CD4-positive, CD25-positive, alpha-beta regulatory T cell (primary cell): ENCODE data around the gene STX18. TPM values are rescaled to one million over a fixed set of nuclear protein-coding genes. Genes with fewer than 3 reads are reported as not detected.

Experiments
- ATAC-seq, 2 donors: fragments of 150-1000 bp; cut with Tn5 transposase; one replicate each; pipeline ENCODE4 v1.10.0; 2021; ENCODE audit warnings: low read depth in 2 of 2, moderate number of reproducible peaks in 2 of 2, moderate library complexity in 1 of 2
- DNase-seq, 3 donors: peaks; one replicate each; pipeline versions ENCODE4 v3.0.0 to v3.0.0-alpha.2; 2012 to 2022; ENCODE audit warnings: mixed read lengths in 1 of 3
- H3K27ac ChIP-seq: one replicate; pipeline ENCODE4 v1.7.0; 2013; ENCODE audit warnings: mild to moderate bottlenecking, low read length; ENCODE audit not compliant: insufficient read depth, poor library complexity, severe bottlenecking
- H3K27me3 ChIP-seq: one replicate; pipeline ENCODE4 v1.7.0; 2013; ENCODE audit warnings: low read length; ENCODE audit not compliant: control insufficient read depth, insufficient read depth
- H3K36me3 ChIP-seq: one replicate; pipeline ENCODE4 v1.7.0; 2013; ENCODE audit warnings: mild to moderate bottlenecking, low read length, moderate library complexity; ENCODE audit not compliant: control insufficient read depth, insufficient read depth
- H3K4me1 ChIP-seq: 2 replicates; pipeline ENCODE4 v1.7.0; 2013; ENCODE audit warnings: mild to moderate bottlenecking, low read length; ENCODE audit not compliant: insufficient read depth, control insufficient read depth, poor library complexity, severe bottlenecking
- H3K4me3 ChIP-seq: one replicate; pipeline ENCODE4 v1.7.0; 2013; ENCODE audit warnings: low read depth, mild to moderate bottlenecking, low read length, moderate library complexity
- H3K9me3 ChIP-seq, 2 experiments: 1 replicate in 1 of 2; 2 replicates in 1 of 2; pipeline ENCODE4 v1.7.0; 2013; ENCODE audit warnings: low read length in 2 of 2, mild to moderate bottlenecking in 1 of 2, moderate library complexity in 1 of 2; ENCODE audit not compliant: control insufficient read depth in 2 of 2
- H3K27ac Mint-ChIP-seq, 3 donors: one replicate each; pipeline ENCODE4 v1.8.0; 2020 to 2022; ENCODE audit warnings: mild to moderate bottlenecking in 3 of 3, mixed read lengths in 3 of 3, moderate library complexity in 2 of 3
- H3K27me3 Mint-ChIP-seq: one replicate; pipeline ENCODE4 v1.8.0; 2022; ENCODE audit warnings: mild to moderate bottlenecking, mixed read lengths
- H3K36me3 Mint-ChIP-seq: one replicate; pipeline ENCODE4 v1.8.0; 2020; ENCODE audit warnings: mixed read lengths
- H3K4me1 Mint-ChIP-seq, 4 donors: one replicate each; pipeline ENCODE4 v1.8.0; 2020 to 2022; ENCODE audit warnings: mixed read lengths in 4 of 4, mild to moderate bottlenecking in 1 of 4
- H3K4me3 Mint-ChIP-seq, 4 donors: one replicate each; pipeline ENCODE4 v1.8.0; 2020 to 2022; ENCODE audit warnings: mild to moderate bottlenecking in 4 of 4, mixed read lengths in 4 of 4, moderate library complexity in 3 of 4
- H3K9me3 Mint-ChIP-seq, 7 donors: one replicate each; pipeline ENCODE4 v1.8.0; 2020 to 2022; ENCODE audit warnings: mixed read lengths in 7 of 7, mild to moderate bottlenecking in 3 of 7, moderate library complexity in 2 of 7
- polyA plus RNA-seq, 4 donors: library from polyadenylated mRNA; unstranded; fragments of 300-500 nt; fragmentation: Illumina TruSeq; gene quantifications; one replicate each; pipeline ENCODE4 v1.2.3, GENCODE V29; 2021
- total RNA-seq: library from RNA; stranded (reverse); gene quantifications from one replicate; pipeline ENCODE4 v1.2.3, GENCODE V29; 2022

Gene STX18
- total and polyA plus RNA-seq, 5 donors from 2014 or later, result 15.9 to 27.2 (median 23.6) TPM

DNA sequence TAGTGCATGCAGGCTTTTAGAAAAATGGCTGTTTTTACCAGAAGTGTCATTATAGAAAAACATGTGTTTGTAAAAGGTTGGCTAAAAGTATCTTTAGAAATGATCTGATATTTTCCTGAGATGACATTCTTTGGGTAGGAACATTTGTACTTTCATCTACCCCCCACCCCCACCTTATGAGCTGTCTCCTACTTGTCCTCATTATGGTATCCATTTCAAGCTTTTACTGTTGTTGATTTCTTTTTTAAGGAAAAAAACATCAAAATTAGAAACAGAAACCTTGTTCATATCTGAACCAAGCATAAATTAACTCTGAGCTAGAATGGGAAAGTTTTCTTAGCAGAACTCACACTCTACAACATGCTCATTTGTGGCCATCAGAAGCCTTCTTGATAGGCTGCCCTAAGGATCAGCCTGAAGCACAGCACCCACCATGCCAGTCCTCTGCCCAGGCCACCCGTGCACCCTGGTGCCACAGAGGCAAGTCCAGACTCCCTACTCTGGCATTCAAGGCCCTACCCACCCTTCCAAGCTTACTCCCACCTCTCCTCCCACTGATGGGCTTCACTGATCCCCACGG, 105.5 kb downstream of the STX18 start:
- ATAC-seq, result no peak
- no peaks in the 10 kb centered on the region for H3K27me3 ChIP-seq
- H3K4me1 ChIP-seq, result no peaks in the 10 kb centered on the region
- H3K36me3 ChIP-seq, result peaks cover 43% of the 10 kb centered on the region
- H3K9me3 ChIP-seq, result no peaks in the 10 kb centered on the region
- no peaks in the 10 kb centered on the region for H3K9me3 Mint-ChIP-seq
- H3K27ac Mint-ChIP-seq, result peak overlapping the region in 1 of 3 donors; percentile 20
- DNase-seq, result no peak
- peaks cover 32% of the 10 kb centered on the region for H3K36me3 Mint-ChIP-seq
- H3K4me3 Mint-ChIP-seq, result no peak overlapping the region
- H3K27ac ChIP-seq, result no peak overlapping the region
- H3K27me3 Mint-ChIP-seq, result no peaks in the 10 kb centered on the region
- H3K4me3 ChIP-seq, result no peak overlapping the region
- H3K4me1 Mint-ChIP-seq, result peaks cover 0 to 7% (median 3%) of the 10 kb centered on the region in 4 donors

GRCh38 chr4:4433941-4434340, 107.9 kb downstream of the STX18 start:
- ATAC-seq (no peak), DNase-seq (no peak)
- Mint-ChIP-seq H3K4me1 (peaks cover 0 to 7% (median 3%) of the 10 kb centered on the region in 4 donors), H3K9me3 (no peaks in the 10 kb centered on the region), H3K4me3 (no peak overlapping the region), H3K27me3 (no peaks in the 10 kb centered on the region), H3K27ac (no peak overlapping the region), H3K36me3 (peaks cover 33% of the 10 kb centered on the region)
- H3K4me3 ChIP-seq, result no peak overlapping the region
- H3K36me3 ChIP-seq, result peaks cover 43% of the 10 kb centered on the region
- no peaks in the 10 kb centered on the region for H3K27me3 ChIP-seq
- no peaks in the 10 kb centered on the region for H3K9me3 ChIP-seq
- no peak overlapping the region for H3K27ac ChIP-seq
- no peaks in the 10 kb centered on the region for H3K4me1 ChIP-seq

- no peaks in the 10 kb centered on the region for H3K27me3 Mint-ChIP-seq
- H3K36me3 Mint-ChIP-seq, result peaks cover 29% of the 10 kb centered on the region
- no peak overlapping the region for H3K4me3 ChIP-seq
- H3K4me3 Mint-ChIP-seq, result no peak overlapping the region
- H3K4me1 ChIP-seq, result no peaks in the 10 kb centered on the region
- no peak for ATAC-seq
- H3K27ac Mint-ChIP-seq, result no peak overlapping the region
- H3K4me1 Mint-ChIP-seq, result peaks cover 0 to 6% (median 1%) of the 10 kb centered on the region in 4 donors
- peaks cover 36% of the 10 kb centered on the region for H3K36me3 ChIP-seq
- no peaks in the 10 kb centered on the region for H3K9me3 ChIP-seq
- H3K9me3 Mint-ChIP-seq, result no peaks in the 10 kb centered on the region
- no peak overlapping the region for H3K27ac ChIP-seq
- DNase-seq, result no peak
- H3K27me3 ChIP-seq, result no peaks in the 10 kb centered on the region
These were observed 109.3 kb downstream of the STX18 start for GRCh38 chr4:4432341-4433125.

GRCh38 chr4:4430492-4431195, 111.2 kb downstream of the STX18 start:
- Histone ChIP-seq H3K4me3 (no peak overlapping the region), H3K4me1 (no peaks in the 10 kb centered on the region), H3K36me3 (peaks cover 29% of the 10 kb centered on the region), H3K27me3 (no peaks in the 10 kb centered on the region), H3K27ac (no peak overlapping the region), H3K9me3 (no peaks in the 10 kb centered on the region)
- Mint-ChIP-seq H3K4me3 (no peak overlapping the region), H3K4me1 (peaks cover 0 to 6% (median 1%) of the 10 kb centered on the region in 4 donors), H3K27me3 (no peaks in the 10 kb centered on the region), H3K27ac (peak overlapping the region in 2 of 3 donors; percentile 25 to 52), H3K9me3 (no peaks in the 10 kb centered on the region), H3K36me3 (peaks cover 22% of the 10 kb centered on the region)
- DNase-seq (peak in 2 of 3 donors; percentile 5 to 64), ATAC-seq (peak in 1 of 2 donors; percentile 74)

DNA sequence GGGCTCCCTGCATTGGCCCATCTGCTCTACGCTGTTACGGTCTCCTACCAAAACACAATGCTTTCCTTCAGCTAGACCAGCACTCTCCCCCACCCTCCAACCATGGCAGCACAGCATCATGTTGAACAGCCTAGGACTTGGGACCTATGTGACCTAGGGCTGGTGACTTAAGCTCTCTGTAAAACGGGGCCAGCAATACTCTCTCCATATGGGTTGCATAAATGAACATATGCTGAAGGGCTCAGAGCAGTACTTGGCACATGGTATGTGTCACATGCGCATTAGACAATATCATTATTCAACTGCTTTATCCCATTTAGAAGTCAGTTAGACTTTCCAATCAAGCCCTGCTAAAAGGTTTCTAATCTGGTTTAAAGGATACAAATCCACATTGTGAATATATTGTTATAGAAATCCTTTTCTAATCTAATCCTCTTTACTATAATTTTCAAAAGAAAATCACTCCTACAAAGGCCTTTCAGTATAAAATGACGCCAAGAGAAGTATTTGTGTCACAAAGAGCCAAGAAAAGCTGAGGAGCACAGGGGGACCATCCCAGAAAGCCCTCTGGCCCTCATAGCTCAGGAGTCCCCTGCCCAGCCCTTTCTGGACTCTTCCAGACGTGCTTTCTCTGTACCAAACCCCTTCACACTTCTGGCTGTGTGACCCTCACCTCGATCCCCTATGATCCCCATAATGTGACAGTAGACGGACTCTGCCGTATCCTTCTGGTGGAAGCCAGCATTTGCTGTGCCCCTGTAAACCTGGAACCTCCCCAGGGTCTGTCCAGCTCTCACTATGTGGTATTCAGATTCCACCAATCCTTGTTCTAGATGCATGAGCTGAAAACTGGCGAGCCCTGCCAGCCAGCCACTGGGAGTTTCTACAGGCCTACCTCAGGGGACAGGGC, 112.6 kb downstream of the STX18 start:
- no peaks in the 10 kb centered on the region for H3K27me3 ChIP-seq
- DNase-seq (no peak), ATAC-seq (no peak)
- Mint-ChIP-seq H3K27ac (peak overlapping the region in 2 of 3 donors; percentile 20 to 44), H3K9me3 (no peaks in the 10 kb centered on the region), H3K4me3 (no peak overlapping the region), H3K27me3 (no peaks in the 10 kb centered on the region), H3K4me1 (peaks cover 0 to 6% (median 1%) of the 10 kb centered on the region in 4 donors), H3K36me3 (peaks cover 14% of the 10 kb centered on the region)
- H3K9me3 ChIP-seq, result no peaks in the 10 kb centered on the region
- H3K27ac ChIP-seq, result no peak overlapping the region
- no peak overlapping the region for H3K4me3 ChIP-seq
- H3K36me3 ChIP-seq, result peaks cover 27% of the 10 kb centered on the region
- H3K4me1 ChIP-seq, result no peaks in the 10 kb centered on the region

- Mint-ChIP-seq H3K4me3 (no peak overlapping the region), H3K9me3 (no peaks in the 10 kb centered on the region), H3K36me3 (peaks cover 17% of the 10 kb centered on the region), H3K27ac (no peak overlapping the region), H3K4me1 (peaks cover 0 to 6% (median 1%) of the 10 kb centered on the region in 4 donors), H3K27me3 (no peaks in the 10 kb centered on the region)
- no peak overlapping the region for H3K4me3 ChIP-seq
- H3K36me3 ChIP-seq, result peaks cover 23% of the 10 kb centered on the region
- ATAC-seq (no peak), DNase-seq (no peak)
- no peaks in the 10 kb centered on the region for H3K4me1 ChIP-seq
- no peaks in the 10 kb centered on the region for H3K9me3 ChIP-seq
- no peak overlapping the region for H3K27ac ChIP-seq
- H3K27me3 ChIP-seq, result no peaks in the 10 kb centered on the region
These were observed 114.0 kb downstream of the STX18 start for GRCh38 chr4:4427886-4428285.
